ENCODE measurements around the gene DIS3L2.
"Not testable (repeated sequence)": the region's sequence is repeated elsewhere in the genome, so short reads cannot be mapped to it uniquely, and the experiment has no call there.

Gene DIS3L2

DNA sequence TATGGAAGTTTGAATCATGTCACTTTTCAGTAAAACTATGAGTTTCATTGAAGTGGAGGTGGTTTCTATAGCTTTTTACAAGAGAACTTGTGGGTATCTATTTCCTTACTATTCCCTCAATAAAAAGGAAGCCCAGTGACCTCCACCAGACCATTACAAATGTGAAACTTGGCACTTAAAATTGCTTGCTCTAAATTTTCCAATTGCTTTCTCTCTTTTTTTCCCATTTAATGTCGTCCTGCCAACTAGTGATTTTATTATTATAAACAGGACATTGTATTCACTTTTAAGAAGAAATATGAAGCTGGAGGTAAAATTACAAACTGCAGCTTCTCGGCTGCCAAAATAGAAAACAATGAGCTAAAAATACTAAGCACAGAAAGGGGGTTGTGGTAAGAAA is 208.9 kb downstream of the DIS3L2 start:
- no peaks in the 10 kb centered on the region for H3K27me3 ChIP-seq (ENCODE audit: insufficient read depth, low read depth, severe bottlenecking)
- H3K27ac ChIP-seq = no peak overlapping the region
- no peaks in the 10 kb centered on the region for H3K9me3 ChIP-seq (ENCODE audit: severe bottlenecking)
- DNase-seq = no peak
- H3K36me3 ChIP-seq = no peaks in the 10 kb centered on the region; the same call in 1 of the 2 replicates
- no peak overlapping the region for H3K4me3 ChIP-seq (ENCODE audit: low read depth, low read length)
- TF ChIP-seq, protein P1, sequence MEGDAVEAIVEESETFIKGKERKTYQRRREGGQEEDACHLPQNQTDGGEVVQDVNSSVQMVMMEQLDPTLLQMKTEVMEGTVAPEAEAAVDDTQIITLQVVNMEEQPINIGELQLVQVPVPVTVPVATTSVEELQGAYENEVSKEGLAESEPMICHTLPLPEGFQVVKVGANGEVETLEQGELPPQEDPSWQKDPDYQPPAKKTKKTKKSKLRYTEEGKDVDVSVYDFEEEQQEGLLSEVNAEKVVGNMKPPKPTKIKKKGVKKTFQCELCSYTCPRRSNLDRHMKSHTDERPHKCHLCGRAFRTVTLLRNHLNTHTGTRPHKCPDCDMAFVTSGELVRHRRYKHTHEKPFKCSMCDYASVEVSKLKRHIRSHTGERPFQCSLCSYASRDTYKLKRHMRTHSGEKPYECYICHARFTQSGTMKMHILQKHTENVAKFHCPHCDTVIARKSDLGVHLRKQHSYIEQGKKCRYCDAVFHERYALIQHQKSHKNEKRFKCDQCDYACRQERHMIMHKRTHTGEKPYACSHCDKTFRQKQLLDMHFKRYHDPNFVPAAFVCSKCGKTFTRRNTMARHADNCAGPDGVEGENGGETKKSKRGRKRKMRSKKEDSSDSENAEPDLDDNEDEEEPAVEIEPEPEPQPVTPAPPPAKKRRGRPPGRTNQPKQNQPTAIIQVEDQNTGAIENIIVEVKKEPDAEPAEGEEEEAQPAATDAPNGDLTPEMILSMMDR (IDR thresholded peaks at IDR 0.05; ENCODE audit: low read depth, low read length) = no peak

DNA sequence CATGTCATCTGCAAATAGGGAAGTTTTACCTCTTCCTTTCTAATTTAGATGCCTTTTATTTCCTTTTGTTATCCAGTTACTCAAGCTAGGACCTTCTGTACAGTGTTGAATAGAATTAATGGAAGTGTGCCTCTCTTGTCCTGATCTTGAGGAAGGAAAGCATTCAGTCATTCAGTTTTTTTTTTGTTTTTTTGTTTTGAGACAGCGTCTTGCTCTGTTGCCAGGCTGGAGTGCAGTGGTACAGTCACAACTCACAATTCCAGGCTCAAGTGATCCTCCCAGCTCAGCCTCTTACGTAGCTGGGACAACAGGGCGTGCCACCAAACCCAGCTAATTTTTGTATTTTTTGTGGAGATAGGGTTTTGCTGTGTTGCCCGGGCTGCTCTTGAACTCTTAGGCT is 213.1 kb downstream of the DIS3L2 start:
- Histone ChIP-seq H3K27me3 (ENCODE audit: insufficient read depth, low read depth, severe bottlenecking) (no peaks in the 10 kb centered on the region), H3K4me3 (ENCODE audit: low read depth, low read length) (no peak overlapping the region), H3K27ac (no peak overlapping the region), H3K9me3 (ENCODE audit: severe bottlenecking) (no peaks in the 10 kb centered on the region), H3K36me3 (no peaks in the 10 kb centered on the region)
- no peak for DNase-seq
- TF ChIP-seq, protein P1 (IDR thresholded peaks at IDR 0.05; ENCODE audit: low read depth, low read length) = no peak

DNA sequence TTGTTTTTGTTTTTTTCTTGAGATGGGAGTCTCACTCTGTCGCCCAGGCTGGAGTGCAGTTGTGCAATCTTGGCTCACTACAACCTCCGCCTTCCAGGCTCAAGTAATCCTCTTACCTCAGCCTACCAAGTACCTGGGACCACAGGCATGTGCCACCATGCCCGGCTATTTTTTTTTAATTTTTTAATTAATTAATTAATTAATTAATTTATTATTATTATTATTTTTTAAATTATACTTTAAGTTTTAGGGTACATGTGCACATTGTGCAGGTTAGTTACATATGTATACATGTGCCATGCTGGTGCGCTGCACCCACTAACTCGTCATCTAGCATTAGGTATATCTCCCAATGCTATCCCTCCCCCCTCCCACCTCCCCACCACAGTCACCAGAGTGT is 215.1 kb downstream of the DIS3L2 start:
- not testable (repeated sequence) for DNase-seq; H3K9me3 ChIP-seq (ENCODE audit: severe bottlenecking); H3K4me3 ChIP-seq (ENCODE audit: low read depth, low read length); H3K36me3 ChIP-seq; H3K27me3 ChIP-seq (ENCODE audit: insufficient read depth, low read depth, severe bottlenecking); H3K27ac ChIP-seq

DNA sequence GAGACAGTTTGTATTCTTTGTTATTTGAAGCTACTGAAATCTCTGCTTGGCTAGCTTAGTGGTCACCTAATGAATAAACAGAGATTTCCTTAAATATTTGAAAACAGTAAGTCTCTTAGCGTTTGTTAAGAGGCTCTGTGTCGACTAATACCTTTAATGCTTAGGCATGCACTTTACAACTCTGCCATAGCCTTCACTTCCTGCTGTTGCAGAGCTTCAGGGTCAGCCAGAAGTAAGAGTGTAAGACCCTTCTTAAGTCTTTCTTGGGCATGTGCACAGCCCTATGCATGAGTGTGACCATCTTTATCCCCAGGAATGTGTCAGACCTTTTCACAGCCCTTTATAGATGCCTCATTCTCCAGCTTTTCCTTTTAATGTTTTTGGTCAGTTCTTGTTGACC is 221.8 kb downstream of the DIS3L2 start:
- no peak overlapping the region for H3K27ac ChIP-seq
- TF ChIP-seq, protein P1 (IDR thresholded peaks at IDR 0.05; ENCODE audit: low read depth, low read length) = no peak
- H3K36me3 ChIP-seq = no peaks in the 10 kb centered on the region
- no peak overlapping the region for H3K4me3 ChIP-seq (ENCODE audit: low read depth, low read length)
- H3K27me3 ChIP-seq (ENCODE audit: insufficient read depth, low read depth, severe bottlenecking) = no peaks in the 10 kb centered on the region
- no peak for DNase-seq
- H3K9me3 ChIP-seq (ENCODE audit: severe bottlenecking) = no peaks in the 10 kb centered on the region

DNA sequence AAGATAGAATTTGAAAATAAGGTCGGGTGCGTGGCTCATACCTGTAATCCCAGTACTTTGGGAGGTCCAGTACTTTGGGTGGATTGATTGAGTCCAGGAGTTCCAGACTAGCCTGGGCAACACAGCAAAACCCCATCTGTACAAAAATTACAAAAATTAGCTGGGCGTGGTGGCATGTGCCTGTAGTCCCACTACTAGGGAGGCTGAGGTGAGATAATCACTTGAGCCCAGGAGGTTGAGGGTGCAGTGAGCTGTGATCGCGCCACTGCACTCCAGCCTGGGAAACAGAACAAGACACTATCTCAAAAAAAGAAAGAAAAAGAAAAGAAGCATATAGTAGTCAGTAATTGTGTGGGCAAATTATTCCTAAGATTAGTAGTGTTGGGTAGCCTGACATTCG is 222.8 kb downstream of the DIS3L2 start:
- H3K4me3 ChIP-seq (ENCODE audit: low read depth, low read length) = no peak overlapping the region
- TF ChIP-seq, protein P1 (IDR thresholded peaks at IDR 0.05; ENCODE audit: low read depth, low read length) = no peak
- DNase-seq = no peak
- no peaks in the 10 kb centered on the region for H3K27me3 ChIP-seq (ENCODE audit: insufficient read depth, low read depth, severe bottlenecking)
- no peaks in the 10 kb centered on the region for H3K9me3 ChIP-seq (ENCODE audit: severe bottlenecking)
- H3K27ac ChIP-seq = no peak overlapping the region
- H3K36me3 ChIP-seq = no peaks in the 10 kb centered on the region

DNA sequence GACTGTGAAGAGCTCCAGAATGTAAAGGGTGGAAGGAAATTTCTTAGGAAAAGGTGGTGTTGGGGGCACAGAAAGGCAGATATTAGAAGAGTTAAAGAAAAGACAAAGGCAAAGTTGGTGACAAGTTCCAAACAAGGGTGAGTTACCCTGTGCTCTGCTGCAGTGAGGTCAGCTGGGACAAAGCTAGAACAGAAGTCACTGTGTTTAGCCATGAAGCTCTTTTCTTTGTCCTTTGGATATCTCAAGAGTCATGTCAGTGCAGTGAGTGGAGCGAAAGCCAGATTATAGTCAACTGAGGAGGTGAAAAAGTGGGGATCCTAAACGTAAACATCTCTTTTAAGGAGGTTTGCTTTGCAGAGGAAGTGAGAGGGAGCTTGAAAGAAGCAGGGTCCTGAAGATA is 229.3 kb downstream of the DIS3L2 start:
- H3K4me3 ChIP-seq (ENCODE audit: low read depth, low read length) = no peak overlapping the region
- no peaks in the 10 kb centered on the region for H3K36me3 ChIP-seq
- TF ChIP-seq, protein P1 (IDR thresholded peaks at IDR 0.05; ENCODE audit: low read depth, low read length) = no peak
- H3K27ac ChIP-seq = no peak overlapping the region
- H3K27me3 ChIP-seq (ENCODE audit: insufficient read depth, low read depth, severe bottlenecking) = no peaks in the 10 kb centered on the region
- no peak for DNase-seq
- H3K9me3 ChIP-seq (ENCODE audit: severe bottlenecking) = no peaks in the 10 kb centered on the region

All from WERI-Rb-1 (cell line).